Colonic mucosa (tissue), 4 donors: ENCODE measurements around the gene FBRSL1. TPM values are rescaled to one million over a fixed set of nuclear protein-coding genes. Genes with fewer than 3 reads are reported as not detected.
"Not testable (repeated sequence)": the region's sequence is repeated elsewhere in the genome, so short reads cannot be mapped to it uniquely, and the experiment has no call there.

ENCODE experiments used
- DNase-seq: peaks from one replicate; pipeline ENCODE4 v3.0.0-alpha.2; 2020
- H3K27ac ChIP-seq: fragments of 200-600 bp; one replicate; pipeline ENCODE4 v1.8.0; 2021
- H3K27me3 ChIP-seq: fragments of 200-600 bp; one replicate; pipeline ENCODE4 v1.8.0; 2021
- H3K36me3 ChIP-seq: fragments of 200-600 bp; one replicate; pipeline ENCODE4 v1.8.0; 2021
- H3K4me1 ChIP-seq: fragments of 200-600 bp; one replicate; pipeline ENCODE4 v1.8.0; 2021; ENCODE audit warnings: mild to moderate bottlenecking
- H3K4me3 ChIP-seq: fragments of 200-600 bp; one replicate; pipeline ENCODE4 v1.8.0; 2021
- H3K9ac ChIP-seq, 2 donors: one replicate each; pipeline ENCODE4 v1.7.0; 2013; ENCODE audit warnings: control low read depth in 2 of 2, low read depth in 2 of 2, low read length in 2 of 2
- H3K9me3 ChIP-seq: fragments of 200-600 bp; one replicate; pipeline ENCODE4 v1.8.0; 2021
- intact Hi-C: fragments of 100-400 bp; cut with DNase I; formaldehyde crosslinking; loops from one replicate; pipeline ENCODE4 v1.14.1; 2022
- total RNA-seq, 2 donors: library from RNA; stranded (reverse); fragmentation: NEBNext Ultra II Directional in 1 of 2; extraction: Animal tissue kit (Norgen Biotek cat#: 25700) in 1 of 2; gene quantifications; one replicate each; pipeline ENCODE4 v1.2.1, GENCODE V29; 2021
- TF ChIP-seq, protein P1 (sequence below): fragments of 200-600 bp; IDR thresholded peaks from one replicate; pipeline ENCODE4 v1.8.0; 2022; ENCODE audit warnings: antibody characterized with exemption, mild to moderate bottlenecking
- donor health status: healthy.
- donor health status: DM: no; HTN: no; CAD: no.
- donor health status: DM: no; HTN: no; CAD: no.

FBRSL1 gene
- total RNA-seq, 2 donors from 2014 or later: 51.9 to 101 TPM

DNA sequence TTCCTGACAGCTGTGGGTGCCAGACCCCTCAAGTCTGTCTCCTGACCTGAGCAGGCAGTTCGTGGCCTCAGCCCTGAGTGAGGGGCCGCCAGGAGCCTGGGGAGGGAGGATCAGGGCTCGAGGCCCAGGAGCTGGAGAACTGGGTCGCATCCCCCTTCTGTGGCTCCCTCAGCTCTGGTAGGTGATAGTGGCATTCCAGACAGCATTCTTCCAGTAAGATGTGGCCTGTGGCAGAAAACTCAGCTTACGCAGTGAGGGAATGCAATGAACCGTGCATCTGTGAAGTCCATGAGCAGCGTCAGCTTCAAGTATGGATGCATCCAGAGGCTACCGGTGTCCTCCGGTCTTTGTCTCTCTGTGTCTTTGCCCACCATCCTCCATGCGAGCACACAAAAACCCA lies 28.4 kb upstream of the FBRSL1 start:
- Histone ChIP-seq H3K9me3 (no peaks in the 10 kb centered on the region), H3K27me3 (no peaks in the 10 kb centered on the region), H3K4me3 (no peak overlapping the region), H3K9ac (no peak overlapping the region), H3K36me3 (no peaks in the 10 kb centered on the region), H3K27ac (no peak overlapping the region), H3K4me1 (no peaks in the 10 kb centered on the region)
- intact Hi-C loops: no loop called here
- DNase-seq: no peak
- TF ChIP-seq, protein P1, sequence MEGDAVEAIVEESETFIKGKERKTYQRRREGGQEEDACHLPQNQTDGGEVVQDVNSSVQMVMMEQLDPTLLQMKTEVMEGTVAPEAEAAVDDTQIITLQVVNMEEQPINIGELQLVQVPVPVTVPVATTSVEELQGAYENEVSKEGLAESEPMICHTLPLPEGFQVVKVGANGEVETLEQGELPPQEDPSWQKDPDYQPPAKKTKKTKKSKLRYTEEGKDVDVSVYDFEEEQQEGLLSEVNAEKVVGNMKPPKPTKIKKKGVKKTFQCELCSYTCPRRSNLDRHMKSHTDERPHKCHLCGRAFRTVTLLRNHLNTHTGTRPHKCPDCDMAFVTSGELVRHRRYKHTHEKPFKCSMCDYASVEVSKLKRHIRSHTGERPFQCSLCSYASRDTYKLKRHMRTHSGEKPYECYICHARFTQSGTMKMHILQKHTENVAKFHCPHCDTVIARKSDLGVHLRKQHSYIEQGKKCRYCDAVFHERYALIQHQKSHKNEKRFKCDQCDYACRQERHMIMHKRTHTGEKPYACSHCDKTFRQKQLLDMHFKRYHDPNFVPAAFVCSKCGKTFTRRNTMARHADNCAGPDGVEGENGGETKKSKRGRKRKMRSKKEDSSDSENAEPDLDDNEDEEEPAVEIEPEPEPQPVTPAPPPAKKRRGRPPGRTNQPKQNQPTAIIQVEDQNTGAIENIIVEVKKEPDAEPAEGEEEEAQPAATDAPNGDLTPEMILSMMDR: no peak

GRCh38 chr12:132462788-132463187 lies 27.2 kb upstream of the FBRSL1 start:
- no peak overlapping the region for H3K9ac ChIP-seq
- no peak overlapping the region for H3K4me3 ChIP-seq
- no peak for DNase-seq
- no peaks in the 10 kb centered on the region for H3K27me3 ChIP-seq
- H3K4me1 ChIP-seq: no peaks in the 10 kb centered on the region
- no peak overlapping the region for H3K27ac ChIP-seq
- intact Hi-C loops: no loop called here
- no peaks in the 10 kb centered on the region for H3K36me3 ChIP-seq
- TF ChIP-seq, protein P1: no peak
- H3K9me3 ChIP-seq: no peaks in the 10 kb centered on the region

- H3K9me3 ChIP-seq, DNase-seq, H3K27me3 ChIP-seq, intact Hi-C loops, H3K4me1 ChIP-seq, H3K4me3 ChIP-seq, H3K9ac ChIP-seq, H3K27ac ChIP-seq, H3K36me3 ChIP-seq: not testable (repeated sequence)
These were observed 26.5 kb upstream of the FBRSL1 start for GRCh38 chr12:132463284-132463924.

DNA sequence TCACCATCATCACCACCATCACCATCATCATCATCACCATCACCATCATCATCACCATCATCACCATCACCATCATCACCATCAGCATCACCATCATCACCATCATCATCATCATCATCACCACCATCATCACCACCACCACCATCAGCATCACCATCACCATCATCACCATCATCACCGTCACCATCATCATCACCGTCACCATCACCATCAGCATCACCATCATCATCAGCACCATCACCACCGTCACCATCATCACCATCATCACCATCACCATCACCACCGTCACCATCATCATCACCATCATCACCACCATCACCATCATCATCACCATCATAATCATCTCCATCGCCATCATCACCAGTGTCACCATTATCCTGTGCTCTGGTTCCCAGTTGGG lies 25.6 kb upstream of the FBRSL1 start:
- H3K36me3 ChIP-seq, H3K9ac ChIP-seq, H3K9me3 ChIP-seq, H3K27me3 ChIP-seq, intact Hi-C loops, H3K27ac ChIP-seq, DNase-seq, H3K4me1 ChIP-seq, H3K4me3 ChIP-seq: not testable (repeated sequence)

GRCh38 chr12:132464820-132465219 lies 25.1 kb upstream of the FBRSL1 start:
- TF ChIP-seq, protein P1: no peak
- Histone ChIP-seq H3K4me1 (no peaks in the 10 kb centered on the region), H3K27me3 (no peaks in the 10 kb centered on the region), H3K36me3 (no peaks in the 10 kb centered on the region), H3K27ac (no peak overlapping the region), H3K9ac (no peak overlapping the region), H3K9me3 (no peaks in the 10 kb centered on the region), H3K4me3 (no peak overlapping the region)
- DNase-seq: no peak
- intact Hi-C loops: no loop called here

DNA sequence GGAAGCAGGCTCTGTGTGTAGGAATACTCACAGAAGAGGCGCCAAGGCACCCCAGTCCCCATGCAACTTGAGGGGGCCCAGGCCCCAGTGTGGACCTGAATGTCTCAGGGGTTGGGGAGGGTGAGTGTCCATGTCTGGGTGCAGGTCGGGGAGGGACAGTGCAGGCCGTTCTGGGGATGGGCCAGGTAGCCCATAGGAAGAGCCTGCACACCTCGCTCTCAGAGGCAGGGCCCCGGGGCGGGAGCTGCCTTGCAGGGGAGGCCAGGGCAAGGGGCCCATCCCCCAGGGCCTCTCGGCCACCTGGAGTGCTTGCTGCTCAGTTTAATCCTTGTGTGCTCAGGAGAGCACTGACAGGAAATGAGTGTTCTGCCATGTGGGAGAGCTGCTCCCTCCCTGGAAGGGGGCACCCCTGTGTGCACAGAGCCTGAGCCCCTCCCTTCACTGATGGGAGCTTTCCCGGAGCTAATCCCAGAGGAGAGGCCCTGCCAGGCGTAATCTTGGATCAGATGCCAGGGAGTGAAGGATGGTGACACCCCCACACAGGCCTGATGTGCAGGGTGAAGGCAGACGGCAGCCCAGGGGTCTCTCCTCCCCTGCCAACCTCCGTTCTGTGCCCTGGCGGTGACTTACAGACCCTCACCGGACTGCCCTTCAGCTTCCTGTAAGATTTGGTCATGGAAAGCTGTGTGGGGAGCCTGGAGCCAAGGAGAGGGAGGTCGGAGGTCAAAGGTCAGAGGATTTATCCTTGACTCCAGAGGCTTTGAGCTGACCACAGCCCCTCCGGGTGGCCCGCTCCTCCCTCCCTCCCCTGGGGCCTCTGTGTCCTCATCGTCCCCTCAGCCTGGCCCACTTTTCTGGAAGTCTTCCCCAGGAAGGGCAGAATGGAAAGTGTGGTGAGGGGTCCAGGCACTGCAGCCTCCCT lies 24.4 kb upstream of the FBRSL1 start:
- no peaks in the 10 kb centered on the region for H3K36me3 ChIP-seq
- intact Hi-C loops: no loop called here
- H3K4me3 ChIP-seq: no peak overlapping the region
- TF ChIP-seq, protein P1: no peak
- no peaks in the 10 kb centered on the region for H3K27me3 ChIP-seq
- H3K27ac ChIP-seq: no peak overlapping the region
- H3K9ac ChIP-seq: no peak overlapping the region
- H3K9me3 ChIP-seq: no peaks in the 10 kb centered on the region
- H3K4me1 ChIP-seq: no peaks in the 10 kb centered on the region
- no peak for DNase-seq
